ENCODE measurements around the gene RFLNA.

The RFLNA gene

DNA sequence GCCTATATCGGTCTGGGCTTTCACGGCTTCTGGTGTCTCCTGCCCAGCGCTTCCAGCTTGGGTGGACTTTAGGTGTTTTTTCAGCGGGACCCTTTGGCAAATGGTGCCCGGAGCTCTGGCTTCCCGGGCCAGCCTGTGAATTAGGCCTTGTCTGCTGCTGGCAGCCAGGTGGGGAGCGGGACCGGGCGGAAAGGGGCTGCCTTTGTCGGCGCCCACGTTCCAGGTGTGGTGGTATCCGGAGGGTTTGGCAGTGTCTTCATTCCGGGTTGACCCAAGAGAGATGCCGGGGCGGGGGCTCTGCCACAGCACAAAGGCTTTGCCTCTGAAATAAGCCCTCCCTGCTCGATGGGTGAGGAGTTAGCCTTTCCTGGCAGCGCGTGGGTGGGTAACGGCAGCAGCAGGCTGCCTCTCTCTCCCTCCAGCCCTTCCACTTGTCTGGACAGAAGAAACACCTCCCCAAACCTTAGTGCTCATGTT is 9.5 kb downstream of the RFLNA start:
- DNase-seq, result no peak

DNA sequence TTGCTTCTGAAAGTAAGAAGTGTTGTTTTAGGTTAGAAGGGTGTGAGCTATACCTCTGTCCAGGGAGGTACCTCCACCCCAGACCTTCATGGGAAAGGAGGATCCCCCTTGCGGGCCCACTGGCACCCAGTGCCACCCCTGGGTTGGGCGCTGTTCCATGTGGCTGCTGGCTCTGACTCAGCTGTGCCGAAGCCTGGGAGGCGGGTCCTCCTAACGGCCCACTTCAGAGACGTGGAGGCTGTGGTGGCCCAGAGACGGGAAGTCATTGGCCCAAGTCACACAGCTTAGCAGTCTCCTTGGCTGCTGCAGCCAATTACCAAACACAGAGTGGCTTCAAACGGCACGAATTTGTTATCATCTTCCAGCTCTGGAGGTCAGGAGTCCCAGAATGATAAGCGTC is 10.2 kb downstream of the RFLNA start:
- DNase-seq, result no peak

DNA sequence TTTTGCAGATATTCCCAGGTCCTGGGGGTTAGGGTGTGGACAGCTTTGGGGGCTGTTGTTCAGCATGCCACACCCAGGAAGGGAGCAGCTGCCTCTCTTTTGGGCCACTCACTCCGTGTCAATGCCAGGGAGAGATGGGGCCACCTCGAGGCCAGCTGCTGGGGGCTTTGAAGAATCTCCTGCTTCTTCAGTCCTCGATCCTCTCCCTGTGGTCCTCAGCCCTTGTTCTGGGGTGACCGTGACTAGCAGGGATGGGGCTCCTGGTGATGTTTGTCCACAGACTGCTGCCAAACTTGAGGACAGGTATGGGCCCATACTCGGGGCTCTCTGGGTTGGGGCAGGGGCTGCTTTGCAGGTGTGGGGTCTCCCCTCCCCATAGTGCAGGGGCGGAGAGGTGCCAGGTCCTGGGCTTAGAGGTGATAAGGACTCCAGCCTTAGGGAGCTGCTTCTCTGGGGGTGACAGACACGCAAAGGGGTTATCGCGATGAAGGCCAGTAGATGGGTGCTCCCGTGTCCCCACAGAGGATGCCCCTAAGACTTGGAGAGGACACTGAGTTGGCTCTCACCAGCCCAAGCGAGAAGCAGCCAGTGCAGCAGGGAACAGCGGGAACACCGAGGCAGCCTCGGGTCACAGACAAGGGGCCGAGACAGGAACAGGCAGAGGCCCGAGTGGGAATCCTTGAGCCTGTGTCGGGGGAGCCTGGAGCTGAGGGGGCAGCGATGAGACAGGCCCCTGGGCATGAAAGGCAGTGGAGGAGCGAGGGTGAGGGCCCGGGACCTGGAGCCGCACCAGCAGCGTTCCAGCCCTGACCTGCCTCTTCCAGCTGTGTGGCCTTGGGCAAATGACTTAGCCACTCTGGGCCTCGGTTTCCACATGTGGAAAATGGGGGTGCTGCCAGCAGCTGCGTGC is 11.1 kb downstream of the RFLNA start:
- no peak for DNase-seq

DNA sequence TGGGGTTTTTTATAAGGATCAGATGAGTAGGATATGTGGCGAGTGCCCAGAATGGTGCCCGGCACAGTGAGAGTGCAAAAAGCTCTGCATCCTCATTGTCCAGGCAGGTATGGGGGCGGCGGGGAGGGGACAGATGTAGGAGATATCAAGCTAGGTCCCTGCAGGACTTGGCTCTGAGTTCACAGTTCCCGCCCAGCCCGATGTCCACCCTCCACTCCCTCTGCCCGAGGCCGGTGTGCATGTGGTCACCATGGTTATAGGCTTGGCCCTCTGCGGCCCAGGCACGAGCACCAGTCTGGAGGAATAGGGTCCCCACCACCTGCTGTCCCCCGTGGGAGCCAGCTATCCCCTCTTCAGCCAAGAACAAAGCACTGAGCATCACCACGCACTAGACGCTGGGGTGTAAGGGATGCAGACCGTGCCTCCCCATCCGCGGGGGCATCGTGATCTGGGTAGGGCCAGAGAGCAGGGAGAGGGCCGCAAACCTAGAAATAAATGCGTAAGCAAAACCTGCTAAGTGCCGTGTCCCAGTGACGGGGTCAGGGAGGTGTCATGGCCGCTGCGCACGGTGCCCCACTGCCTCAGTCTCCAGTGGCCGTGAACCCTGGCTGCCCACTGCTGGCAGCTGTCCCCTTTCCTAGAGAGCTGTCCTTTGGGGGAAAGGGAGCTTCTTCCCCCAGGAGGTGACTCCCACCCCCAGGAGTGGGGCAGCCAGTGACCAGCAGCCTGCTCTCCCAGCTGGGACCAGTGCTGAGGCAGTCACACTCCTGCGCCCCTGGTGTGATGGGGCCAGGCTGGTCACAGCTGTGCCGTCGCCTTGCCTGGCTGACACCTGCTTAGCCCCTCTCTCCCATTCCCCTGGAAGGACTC is 12.0 kb downstream of the RFLNA start:
- DNase-seq, result no peak

DNA sequence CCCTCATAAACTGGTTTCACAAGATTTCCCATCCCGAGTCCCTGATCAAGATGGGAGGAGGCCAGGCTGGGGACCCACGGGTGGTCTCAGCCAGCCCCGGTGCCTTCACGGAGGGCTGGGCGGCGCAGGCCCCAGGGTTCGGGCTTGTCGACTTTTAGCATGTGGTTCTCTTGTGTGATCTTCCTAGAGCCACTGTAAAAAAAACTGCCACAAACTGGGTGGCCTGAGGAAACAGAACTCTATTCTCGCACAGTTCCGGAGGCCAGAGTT is 12.6 kb downstream of the RFLNA start:
- no peak for DNase-seq

DNA sequence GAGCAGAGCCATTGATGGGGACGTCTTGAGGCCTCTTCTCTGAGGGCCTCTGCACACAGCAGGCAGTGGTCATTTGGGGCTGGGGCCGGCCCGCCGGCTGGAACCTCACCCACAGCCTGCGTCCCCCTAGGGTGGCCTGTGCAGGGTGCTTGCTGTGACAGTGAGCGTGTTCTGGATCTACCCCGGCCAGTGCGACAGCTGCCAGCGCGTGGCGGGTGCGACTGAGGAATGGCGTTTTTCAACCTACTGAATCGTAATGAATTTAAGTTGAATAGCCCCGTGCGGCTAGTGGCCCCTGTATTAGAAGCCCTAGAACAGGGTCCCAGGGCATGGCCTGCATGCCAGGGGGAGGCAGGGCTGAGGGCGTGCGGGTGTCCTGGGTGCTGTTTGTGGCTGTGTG is 13.8 kb downstream of the RFLNA start:
- no peak for DNase-seq

DNA sequence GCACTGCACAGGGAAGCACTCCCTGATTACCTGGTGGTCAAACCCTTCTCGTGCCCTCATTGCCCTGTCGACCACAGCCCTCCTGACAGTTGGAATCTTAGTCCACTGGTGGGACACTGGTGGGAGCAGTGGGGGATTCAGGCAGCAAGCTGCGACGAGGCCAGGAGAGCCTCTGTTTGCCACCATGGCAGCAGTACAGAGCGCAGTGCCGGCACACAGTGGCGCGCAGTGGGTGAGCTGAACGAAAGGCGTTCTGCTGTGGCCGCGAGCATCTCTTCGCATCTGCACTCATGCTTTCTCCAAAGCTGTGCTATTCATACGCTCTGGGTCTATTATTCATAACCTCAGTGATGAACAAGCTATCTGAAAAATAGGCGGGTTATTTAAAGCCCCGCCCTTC is 14.3 kb downstream of the RFLNA start:
- no peak for DNase-seq

DNA sequence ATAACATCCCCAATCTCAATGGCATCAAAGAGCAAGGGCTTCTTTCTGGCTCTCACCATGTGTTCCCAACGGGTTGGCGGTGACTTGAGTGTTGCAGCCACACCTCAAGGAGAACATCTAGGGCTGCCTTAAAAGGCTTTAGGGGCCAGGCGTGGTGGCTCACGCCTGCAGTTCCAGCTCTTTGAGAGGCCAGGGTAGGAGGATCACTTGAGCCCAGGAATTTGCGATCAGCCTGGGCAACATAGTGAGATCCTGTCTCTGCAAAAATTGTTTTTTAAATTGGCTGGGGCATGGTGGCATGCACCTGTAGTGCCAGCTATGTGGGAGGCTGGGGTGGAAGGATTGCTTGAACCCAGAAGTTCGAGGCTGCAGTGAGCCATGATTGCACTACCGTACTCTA is 14.9 kb downstream of the RFLNA start:
- DNase-seq, result no peak

DNA sequence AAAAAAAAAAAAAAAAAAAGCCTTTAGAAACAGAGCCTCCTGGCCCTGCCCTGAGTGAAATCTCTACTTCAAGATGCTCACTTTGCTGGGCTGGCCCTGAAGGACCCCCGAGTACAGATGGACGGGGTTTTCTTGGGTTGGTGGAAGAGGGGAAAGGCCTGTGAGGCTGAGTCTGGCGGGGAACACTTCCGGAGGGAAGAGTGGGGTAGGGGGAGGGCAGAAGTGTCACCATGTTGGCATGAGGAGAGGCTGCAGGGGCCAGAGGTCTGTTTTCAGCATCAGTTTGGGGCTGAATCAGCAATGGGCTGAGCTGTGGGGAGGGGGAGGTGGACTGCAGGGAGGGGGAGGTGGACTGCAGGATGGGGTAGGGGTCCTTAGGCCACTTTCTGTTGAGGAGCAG is 15.3 kb downstream of the RFLNA start:
- no peak for DNase-seq

DNA sequence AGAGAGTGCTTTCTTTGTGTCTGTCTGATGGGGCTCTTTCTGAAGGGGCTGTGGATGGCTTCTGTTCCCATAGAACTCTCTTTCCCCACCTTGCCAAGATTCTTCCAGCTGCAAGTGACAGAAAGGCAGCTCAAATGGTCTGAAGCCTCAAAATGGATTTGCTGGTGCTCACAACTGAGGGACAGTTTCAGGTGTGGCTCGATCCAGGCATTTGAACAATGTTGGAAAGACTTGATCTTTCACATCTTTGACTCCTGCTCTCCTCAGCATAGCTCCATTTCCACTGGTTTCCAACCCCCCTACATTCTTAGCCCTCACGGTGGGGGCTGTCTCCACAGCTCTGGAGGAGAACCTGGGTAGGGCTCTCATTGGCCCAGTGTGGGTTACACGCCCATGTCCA is 15.9 kb downstream of the RFLNA start:
- DNase-seq, result no peak

DNA sequence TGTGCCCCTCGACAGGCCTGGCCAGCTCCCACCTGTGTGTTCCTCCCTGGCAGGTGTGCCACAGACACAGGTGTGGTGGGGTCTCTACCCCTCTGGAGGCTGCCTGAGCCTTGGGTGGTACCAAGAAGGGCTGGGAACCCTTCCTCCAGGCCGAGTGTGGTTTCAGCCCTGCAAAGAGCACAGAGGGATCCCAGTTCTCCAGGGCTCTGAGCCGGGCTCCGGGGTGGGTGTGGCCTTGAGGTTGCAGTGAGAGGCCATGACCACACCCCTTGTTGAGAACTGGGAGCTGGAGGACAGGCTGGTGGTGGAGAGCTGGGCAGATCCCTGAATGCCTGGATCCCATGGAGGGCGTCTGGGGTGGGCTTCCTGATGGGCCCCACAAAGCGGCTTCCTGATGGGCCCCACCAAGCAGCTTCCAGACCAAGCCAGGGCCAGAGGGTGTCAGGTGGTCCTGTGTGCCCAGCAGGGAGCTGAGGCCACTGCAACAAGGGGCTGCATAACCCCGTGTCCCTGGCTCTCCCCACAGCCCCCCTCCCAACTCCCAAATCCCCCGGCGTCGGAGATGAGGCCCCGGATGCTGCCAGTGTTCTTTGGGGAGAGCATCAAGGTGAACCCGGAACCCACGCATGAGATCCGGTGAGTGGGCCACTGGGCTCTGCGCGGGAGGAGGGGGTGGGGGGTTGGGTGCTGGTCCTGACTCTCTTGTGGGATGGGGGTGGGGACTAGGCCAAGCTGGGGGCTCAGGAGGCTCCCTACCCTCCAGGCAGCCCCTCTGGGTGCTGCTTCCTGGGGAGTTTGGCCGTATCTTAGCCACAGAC is 16.6 kb downstream of the RFLNA start:
- DNase-seq, result no peak

DNA sequence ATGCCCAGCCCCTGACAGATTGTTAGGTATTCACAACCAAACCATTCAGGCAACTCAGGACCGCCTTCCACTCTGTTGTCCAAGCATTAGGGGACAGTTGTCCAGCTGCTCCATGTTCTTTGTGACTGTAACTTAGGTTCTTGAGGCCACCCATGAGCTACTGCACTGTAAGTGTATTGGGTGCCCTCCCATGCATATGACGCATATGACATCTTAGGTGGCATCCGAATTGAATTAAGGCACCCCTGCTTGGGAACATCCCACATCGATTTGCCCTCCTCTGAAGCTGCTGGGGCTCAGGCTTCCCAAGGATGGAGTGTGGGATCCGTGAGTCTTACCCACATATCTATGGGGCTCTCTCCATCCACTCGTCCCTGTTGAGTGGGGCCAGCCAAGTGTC is 17.7 kb downstream of the RFLNA start:
- no peak for DNase-seq

DNA sequence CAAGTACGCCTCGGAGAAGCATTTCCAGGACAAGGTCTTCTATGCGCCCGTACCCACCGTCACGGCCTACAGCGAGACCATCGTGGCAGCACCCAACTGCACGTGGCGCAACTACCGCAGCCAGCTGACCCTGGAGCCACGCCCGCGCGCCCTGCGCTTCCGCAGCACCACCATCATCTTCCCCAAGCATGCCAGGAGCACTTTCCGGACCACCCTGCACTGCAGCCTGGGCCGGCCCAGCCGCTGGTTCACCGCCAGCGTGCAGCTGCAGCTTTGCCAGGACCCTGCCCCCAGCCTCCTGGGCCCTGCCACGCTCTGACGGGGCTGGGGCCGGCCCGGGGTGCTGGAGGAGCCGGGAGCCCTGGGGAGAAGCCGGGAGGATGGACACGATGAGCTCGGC is 19.3 kb downstream of the RFLNA start:
- DNase-seq, result no peak

DNA sequence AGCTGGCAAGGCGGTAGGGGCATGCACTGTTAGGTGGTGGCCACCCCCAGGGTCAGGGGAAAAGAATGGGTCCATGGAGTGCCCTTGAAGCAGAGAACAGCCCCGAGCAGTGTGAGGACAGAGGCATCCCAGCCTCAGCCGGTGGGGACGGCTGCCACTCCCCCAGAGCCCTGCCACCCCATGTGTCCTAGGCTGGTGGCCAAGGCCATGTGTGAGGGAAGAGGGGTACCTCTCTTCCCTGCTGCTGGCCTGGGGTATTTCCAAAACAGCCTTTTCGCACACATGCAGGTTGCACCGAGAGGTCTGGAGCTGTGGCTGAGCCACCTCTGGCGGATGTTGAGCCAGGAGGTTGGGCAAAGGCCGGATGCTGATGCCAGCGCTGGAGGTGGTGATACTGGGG is 19.9 kb downstream of the RFLNA start:
- DNase-seq, result no peak

DNA sequence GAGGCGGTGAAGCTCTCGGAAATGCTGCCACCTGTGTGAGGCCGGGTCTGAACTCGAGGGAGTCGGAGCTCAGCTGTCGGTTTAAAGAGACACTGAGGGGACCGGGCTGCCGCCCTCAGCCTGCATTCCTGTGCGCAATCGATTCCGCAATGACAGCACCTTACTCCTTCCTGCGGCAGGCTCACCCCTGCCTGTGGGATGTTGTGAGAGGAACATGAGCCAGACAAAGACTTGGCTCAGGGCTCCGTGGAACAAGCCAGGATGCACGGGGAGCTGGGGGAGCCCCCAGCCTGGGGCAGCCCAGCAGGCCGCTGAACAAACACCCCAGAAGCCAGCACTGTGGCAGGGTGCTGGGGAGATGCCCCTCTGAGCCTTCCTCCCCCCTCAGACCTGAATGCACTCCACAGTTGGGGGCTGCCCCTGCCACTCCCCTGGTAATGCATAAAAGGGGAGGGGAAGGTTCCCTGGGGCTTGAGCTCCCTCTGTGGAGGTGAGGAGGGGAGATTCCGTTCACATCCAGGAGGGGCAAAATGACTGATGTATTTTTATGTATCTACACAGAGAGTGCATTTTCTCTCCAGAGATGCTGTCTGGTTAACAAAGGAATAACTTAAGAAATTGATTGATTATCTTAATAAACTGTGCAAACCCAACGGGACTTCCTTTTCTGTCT is 20.6 kb downstream of the RFLNA start:
- DNase-seq, result no peak

DNA sequence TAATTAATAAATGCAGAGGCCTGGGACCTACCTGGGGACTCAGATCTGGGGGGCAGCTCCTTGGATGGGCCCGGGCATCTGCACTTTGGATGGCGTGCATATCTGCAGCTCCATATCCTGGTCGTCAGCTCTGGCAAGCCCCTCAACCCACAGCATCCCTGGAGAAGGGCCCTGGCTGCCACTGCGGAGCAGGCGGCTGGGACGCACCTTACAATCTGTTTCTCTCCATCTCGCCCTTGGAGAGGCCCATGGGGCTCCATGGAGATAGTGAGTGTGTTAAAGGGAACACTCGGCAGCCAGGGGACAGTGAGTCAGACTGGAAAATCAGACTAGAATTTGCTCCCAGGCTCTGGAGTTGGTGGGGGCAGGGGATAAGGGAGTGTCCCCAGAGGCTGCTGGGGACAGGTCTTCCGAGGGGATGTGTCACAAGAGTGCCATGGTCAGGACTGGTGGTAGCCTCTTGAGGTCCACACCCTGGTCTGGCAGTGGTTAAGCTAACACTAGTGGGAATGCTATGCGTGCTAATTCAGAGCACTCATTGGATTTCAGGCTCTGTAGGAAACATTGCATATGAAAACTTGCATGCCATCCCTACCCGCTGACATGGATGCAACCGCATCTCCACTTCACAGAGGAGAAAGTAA is 21.5 kb downstream of the RFLNA start:
- DNase-seq, result no peak

DNA sequence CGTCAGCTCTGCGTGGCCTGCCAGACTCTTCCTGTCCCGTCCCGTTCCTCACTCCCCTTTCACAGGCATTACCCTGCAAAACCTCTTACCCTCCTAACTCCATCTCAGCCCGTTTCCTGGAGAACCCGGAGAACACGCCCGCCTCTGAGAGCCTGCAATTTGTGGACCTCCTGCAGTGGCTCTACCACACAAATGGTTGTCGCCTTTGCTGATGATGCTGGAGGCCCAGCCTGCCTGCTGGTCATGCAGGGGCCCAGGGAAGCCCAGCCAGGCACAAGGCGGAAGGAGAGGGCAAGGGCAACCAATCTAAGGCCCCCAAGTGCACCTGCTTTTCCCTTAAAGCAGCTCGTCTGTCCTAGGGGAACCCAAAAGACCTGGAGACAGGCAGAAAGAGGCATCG is 22.5 kb downstream of the RFLNA start:
- no peak for DNase-seq

DNA sequence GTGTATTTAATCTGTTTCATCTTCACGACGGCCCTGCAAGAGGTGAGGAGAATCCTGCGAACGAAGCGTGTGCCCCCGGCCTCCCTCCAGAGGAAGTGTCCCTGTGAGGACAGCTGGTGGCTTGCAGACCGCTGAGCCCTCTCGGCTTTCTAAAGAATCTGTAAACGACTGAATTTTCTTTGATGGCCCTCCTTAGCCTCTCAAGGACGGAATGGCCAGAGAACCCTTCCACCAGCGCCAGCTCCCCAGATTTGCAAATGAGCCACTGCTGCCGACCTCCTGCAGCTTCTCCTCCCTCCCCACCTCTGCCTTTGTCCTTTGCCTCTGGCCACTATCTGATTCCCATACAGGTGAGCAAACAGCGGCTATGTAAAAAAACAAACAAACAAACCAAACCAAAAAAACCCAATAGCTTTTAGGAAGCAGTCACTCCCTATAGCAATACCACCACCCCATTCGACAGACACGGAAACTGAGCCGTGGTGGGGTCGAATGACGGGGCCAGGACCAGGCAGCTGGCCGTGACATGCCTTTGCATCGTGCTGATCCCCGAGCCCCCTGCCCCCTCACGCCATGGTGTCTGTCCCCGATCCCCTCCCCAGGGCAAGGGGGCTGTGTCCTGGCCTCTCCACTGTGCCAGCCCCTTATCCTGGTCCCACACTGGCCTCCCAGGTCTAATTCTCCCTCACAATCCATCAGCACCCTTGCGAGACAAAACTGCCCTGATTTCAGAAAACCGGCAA is 23.6 kb downstream of the RFLNA start:
- DNase-seq, result no peak

DNA sequence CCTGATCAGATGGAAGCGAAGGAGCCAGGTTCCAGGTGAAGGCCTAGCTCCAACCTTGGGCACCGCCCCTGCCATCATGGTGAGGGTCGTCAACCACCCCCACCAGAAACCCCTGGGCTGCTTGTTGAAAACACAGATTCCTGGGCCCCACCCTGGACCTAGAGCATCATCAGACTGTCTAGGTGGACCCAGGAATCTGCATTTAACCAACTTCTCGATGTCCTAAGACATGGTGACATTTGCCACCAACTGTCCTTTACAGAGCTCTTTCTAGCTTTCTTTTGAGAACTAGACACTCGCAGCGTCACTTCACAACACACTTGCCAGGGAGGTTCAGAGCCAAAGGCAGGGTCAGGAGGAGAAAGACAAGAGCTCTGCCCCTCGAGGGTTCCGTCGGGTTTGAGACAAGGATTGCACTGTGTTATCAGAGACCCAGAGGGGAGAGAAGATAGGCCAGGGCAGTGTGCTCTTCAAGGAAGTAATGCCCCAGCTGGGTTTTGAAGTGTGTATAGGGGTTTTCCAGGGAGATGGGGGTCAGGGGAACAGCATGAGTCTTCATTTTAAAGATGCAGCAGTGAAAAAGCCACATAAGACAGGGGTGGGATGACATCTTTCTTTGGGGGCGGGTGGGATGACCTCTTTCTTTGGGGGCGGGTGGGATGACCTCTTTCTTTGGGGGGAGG is 24.6 kb downstream of the RFLNA start:
- no peak for DNase-seq

DNA sequence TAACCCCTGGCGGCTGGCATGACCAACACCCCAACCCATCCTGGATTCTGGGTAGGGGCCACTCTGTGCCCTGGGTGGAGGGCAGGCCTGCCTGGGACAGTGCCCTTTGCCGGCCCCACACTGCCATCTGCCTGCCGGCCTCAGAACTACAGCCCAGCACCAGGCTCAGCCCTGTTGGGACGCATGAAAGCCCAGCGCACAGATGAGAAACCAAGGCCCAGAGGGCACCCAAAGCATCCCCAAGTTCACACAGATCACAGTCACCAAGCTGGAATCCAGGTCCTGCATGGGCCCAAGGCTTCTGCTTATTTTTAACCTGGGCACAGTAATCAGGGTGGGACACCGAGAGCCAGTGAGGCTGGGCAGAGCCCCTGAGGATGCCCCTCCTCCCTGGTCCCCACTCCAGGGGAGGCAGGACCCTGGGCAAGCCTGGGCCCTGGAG is 26.2 kb downstream of the RFLNA start:
- no peak for DNase-seq
